HG03025 (cell line): ENCODE results near the gene APBA2.
"Not testable (repeated sequence)": the region's sequence is repeated elsewhere in the genome, so short reads cannot be mapped to it uniquely, and the experiment has no call there.

Experiments used
- ATAC-seq: cut with Tn5 transposase; IDR thresholded peaks from one replicate; pipeline ENCODE4 v1.9.1; 2021; ENCODE audit warnings: mild to moderate bottlenecking, moderate library complexity; ENCODE audit not compliant: unreplicated experiment, low FRiP score

APBA2 gene

GRCh38 chr15:29140475-29141307, 254.9 kb downstream of the APBA2 start:
- no peak for ATAC-seq

- ATAC-seq, result no peak
These were observed 255.7 kb downstream of the APBA2 start for GRCh38 chr15:29141308-29142128.

GRCh38 chr15:29142129-29142747, 256.5 kb downstream of the APBA2 start:
- ATAC-seq, result no peak

GRCh38 chr15:29143293-29143692, 257.5 kb downstream of the APBA2 start:
- no peak for ATAC-seq

- ATAC-seq, result no peak
These were observed 258.3 kb downstream of the APBA2 start for GRCh38 chr15:29143909-29144635.

GRCh38 chr15:29149738-29150075, 263.9 kb downstream of the APBA2 start:
- ATAC-seq, result no peak

- ATAC-seq, result no peak
These were observed 265.0 kb downstream of the APBA2 start for GRCh38 chr15:29150515-29151483.

GRCh38 chr15:29151484-29151857, 265.7 kb downstream of the APBA2 start:
- no peak for ATAC-seq

- ATAC-seq, result no peak
These were observed 270.7 kb downstream of the APBA2 start for GRCh38 chr15:29156521-29156920.

GRCh38 chr15:29159771-29160455, 274.1 kb downstream of the APBA2 start:
- no peak for ATAC-seq

- ATAC-seq, result no peak
These were observed 276.6 kb downstream of the APBA2 start for GRCh38 chr15:29162411-29162810.

- not testable (repeated sequence) for ATAC-seq
These were observed 281.3 kb downstream of the APBA2 start for GRCh38 chr15:29167122-29167521.
